Trophoblast cell (in vitro differentiated cells and primary cell): Measurements from ENCODE around the gene ITGB6.
A peak's percentile ranks its signal among the peaks of the same experiment; 100 is the strongest.

Experiments
- DNase-seq, 2 donors: peaks; one replicate each; pipeline ENCODE4 v3.0.0-alpha.2; 2016
- H2AFZ ChIP-seq: 2 replicates; pipeline ENCODE4 v1.6.1; 2013; ENCODE audit warnings: low read length, moderate library complexity, mild to moderate bottlenecking; ENCODE audit not compliant: insufficient read depth, poor library complexity
- H2AK5ac ChIP-seq: 2 replicates; pipeline ENCODE4 v1.6.1; 2013; ENCODE audit warnings: mild to moderate bottlenecking, low read length
- H2BK120ac ChIP-seq: 2 replicates; pipeline ENCODE4 v1.6.1; 2013; ENCODE audit warnings: low read length, mild to moderate bottlenecking, moderate library complexity; ENCODE audit not compliant: insufficient read depth, poor library complexity
- H2BK12ac ChIP-seq: 2 replicates; pipeline ENCODE4 v1.6.1; 2013; ENCODE audit warnings: mild to moderate bottlenecking, low read length, moderate library complexity
- H2BK5ac ChIP-seq: 2 replicates; pipeline ENCODE4 v1.6.1; 2013; ENCODE audit warnings: low read length, low read depth, moderate library complexity, mild to moderate bottlenecking; ENCODE audit not compliant: poor library complexity
- H3K14ac ChIP-seq: 2 replicates; pipeline ENCODE4 v1.6.1; 2013; ENCODE audit warnings: mild to moderate bottlenecking, low read length
- H3K18ac ChIP-seq: 2 replicates; pipeline ENCODE4 v1.6.1; 2013; ENCODE audit warnings: mild to moderate bottlenecking, low read length
- H3K23ac ChIP-seq: 2 replicates; pipeline ENCODE4 v1.6.1; 2013; ENCODE audit warnings: low read length
- H3K27ac ChIP-seq: 2 replicates; pipeline ENCODE4 v1.5.1; 2013; ENCODE audit warnings: low read depth, mild to moderate bottlenecking, inconsistent platforms, low read length, moderate library complexity
- H3K27me3 ChIP-seq: 2 replicates; pipeline ENCODE4 v1.6.1; 2013; ENCODE audit warnings: inconsistent platforms, mild to moderate bottlenecking, low read length, moderate library complexity; ENCODE audit not compliant: insufficient read depth
- H3K36me3 ChIP-seq, 2 experiments: 1 replicate in 1 of 2; 2 replicates in 1 of 2; pipeline ENCODE4 v1.6.1; 2013; ENCODE audit warnings: low read length in 2 of 2, mild to moderate bottlenecking in 2 of 2, moderate library complexity in 1 of 2; ENCODE audit not compliant: insufficient read depth in 2 of 2, control insufficient read depth in 1 of 2
- H3K4ac ChIP-seq: 2 replicates; pipeline ENCODE4 v1.6.1; 2013; ENCODE audit warnings: low read depth, mild to moderate bottlenecking, low read length, moderate library complexity
- H3K4me1 ChIP-seq, 2 experiments: 1 replicate in 1 of 2; 2 replicates in 1 of 2; pipeline ENCODE4 v1.6.1; 2013; ENCODE audit warnings: low read length in 2 of 2, mild to moderate bottlenecking in 2 of 2, moderate library complexity in 1 of 2; ENCODE audit not compliant: insufficient read depth in 2 of 2, control insufficient read depth in 1 of 2
- H3K4me2 ChIP-seq: 2 replicates; pipeline ENCODE4 v1.6.1; 2013; ENCODE audit warnings: inconsistent platforms, mild to moderate bottlenecking, low read length, moderate library complexity
- H3K4me3 ChIP-seq: 2 replicates; pipeline ENCODE4 v1.5.1; 2013; ENCODE audit warnings: mild to moderate bottlenecking, low read depth, low read length, inconsistent platforms
- H3K79me1 ChIP-seq: one replicate; pipeline ENCODE4 v1.6.1; 2013; ENCODE audit warnings: low read length
- H3K79me2 ChIP-seq: 2 replicates; pipeline ENCODE4 v1.6.1; 2013; ENCODE audit warnings: low read length, mild to moderate bottlenecking; ENCODE audit not compliant: control insufficient read depth, insufficient read depth, poor library complexity
- H3K9ac ChIP-seq: 2 replicates; pipeline ENCODE4 v1.6.1; 2013; ENCODE audit warnings: mild to moderate bottlenecking, low read length
- H3K9me3 ChIP-seq: 2 replicates; pipeline ENCODE4 v1.6.1; 2013; ENCODE audit warnings: low read depth, mild to moderate bottlenecking, control low read depth, inconsistent platforms, low read length; ENCODE audit not compliant: insufficient read depth
- H4K12ac ChIP-seq: 2 replicates; pipeline ENCODE4 v1.6.1; 2013; ENCODE audit warnings: low read depth, mild to moderate bottlenecking, low read length, moderate library complexity
- H4K8ac ChIP-seq: 2 replicates; pipeline ENCODE4 v1.6.1; 2013; ENCODE audit warnings: low read depth, mild to moderate bottlenecking, low read length, moderate library complexity
- H4K91ac ChIP-seq: one replicate; pipeline ENCODE4 v1.6.1; 2013; ENCODE audit warnings: low read depth, mild to moderate bottlenecking, low read length, moderate library complexity
- WGBS: extraction: QIAGEN DNeasy Blood & Tissue Kit; methylation state at CpG from one replicate; pipeline ENCODE4 v1.1.7; 2013; ENCODE audit warnings: missing lambda C conversion rate; ENCODE audit not compliant: insufficient read length, insufficient coverage; ENCODE audit errors: extremely low coverage; 5-methylcytosine and 5-hydroxymethylcytosine counted together

Gene ITGB6

GRCh38 chr2:160203007-160203406 is 2.9 kb upstream of the ITGB6 start:
- Histone ChIP-seq H4K12ac (no peak overlapping the region), H3K79me2 (peaks cover 4% of the 10 kb centered on the region), H3K27me3 (no peaks in the 10 kb centered on the region), H3K4me3 (no peak overlapping the region), H3K36me3 (peaks cover 0 to 2% of the 10 kb centered on the region in 2 experiments), H3K23ac (no peak overlapping the region), H3K4me1 (peaks cover 26 to 29% of the 10 kb centered on the region in 2 experiments), H4K8ac (peak overlapping the region; percentile 78), H2BK120ac (no peak overlapping the region), H2AK5ac (peak overlapping the region; percentile 98), H2BK5ac (peak overlapping the region; percentile 82), H3K9ac (no peak overlapping the region), H3K4ac (no peak overlapping the region), H3K27ac (peak overlapping the region; percentile 20), H2AFZ (no peak overlapping the region), H3K18ac (no peak overlapping the region), H2BK12ac (peak overlapping the region; percentile 100), H3K4me2 (no peak overlapping the region), H3K9me3 (no peaks in the 10 kb centered on the region), H4K91ac (peak overlapping the region; percentile 98), H3K79me1 (peaks cover 41% of the 10 kb centered on the region), H3K14ac (peak overlapping the region; percentile 89)
- WGBS = no CpG with 5 or more reads among the region's 1 CpG
- DNase-seq = no peak

GRCh38 chr2:160201849-160202539 is 1.9 kb upstream of the ITGB6 start:
- no peak overlapping the region for H2AK5ac ChIP-seq
- no peak overlapping the region for H2AFZ ChIP-seq
- peaks cover 1 to 5% of the 10 kb centered on the region in 2 experiments for H3K36me3 ChIP-seq
- no peak overlapping the region for H3K4me2 ChIP-seq
- no peak overlapping the region for H4K8ac ChIP-seq
- WGBS = no CpG with 5 or more reads among the region's 2 CpGs
- no peak overlapping the region for H3K23ac ChIP-seq
- H3K4ac ChIP-seq = no peak overlapping the region
- peak overlapping the region; percentile 10 for H2BK5ac ChIP-seq
- H3K27me3 ChIP-seq = no peaks in the 10 kb centered on the region
- no peak overlapping the region for H3K4me3 ChIP-seq
- peak overlapping the region; percentile 79 for H4K91ac ChIP-seq
- H3K79me2 ChIP-seq = peaks cover 7% of the 10 kb centered on the region
- H3K9me3 ChIP-seq = no peaks in the 10 kb centered on the region
- peaks cover 34% of the 10 kb centered on the region for H3K79me1 ChIP-seq
- DNase-seq = no peak
- no peak overlapping the region for H4K12ac ChIP-seq
- H3K18ac ChIP-seq = no peak overlapping the region
- H3K14ac ChIP-seq = no peak overlapping the region
- H3K27ac ChIP-seq = peak overlapping the region; percentile 20
- peaks cover 22 to 30% of the 10 kb centered on the region in 2 experiments for H3K4me1 ChIP-seq
- H2BK12ac ChIP-seq = peak overlapping the region; percentile 93
- peak overlapping the region; percentile 23 for H2BK120ac ChIP-seq
- H3K9ac ChIP-seq = no peak overlapping the region

- Histone ChIP-seq H3K4me2 (no peak overlapping the region), H3K9me3 (no peaks in the 10 kb centered on the region), H2BK12ac (no peak overlapping the region), H2AK5ac (no peak overlapping the region), H4K12ac (no peak overlapping the region), H3K4ac (no peak overlapping the region), H3K27me3 (no peaks in the 10 kb centered on the region), H2AFZ (no peak overlapping the region), H3K36me3 (peaks cover 2 to 5% of the 10 kb centered on the region in 2 experiments), H3K79me2 (peaks cover 8% of the 10 kb centered on the region), H2BK120ac (no peak overlapping the region), H3K79me1 (peaks cover 25% of the 10 kb centered on the region), H4K91ac (no peak overlapping the region), H3K4me3 (no peak overlapping the region), H3K14ac (no peak overlapping the region), H3K23ac (no peak overlapping the region), H3K9ac (no peak overlapping the region), H3K4me1 (peaks cover 20 to 27% of the 10 kb centered on the region in 2 experiments), H3K27ac (peak overlapping the region; percentile 27), H2BK5ac (no peak overlapping the region), H4K8ac (no peak overlapping the region), H3K18ac (no peak overlapping the region)
- DNase-seq = peak; percentile 55 to 91
- no CpG with 5 or more reads among the region's 3 CpGs for WGBS
These were observed 849 bp upstream of the ITGB6 start for GRCh38 chr2:160200921-160201320.

GRCh38 chr2:160199053-160199452 is 1.0 kb downstream of the ITGB6 start:
- peaks cover 12% of the 10 kb centered on the region for H3K79me1 ChIP-seq
- H3K36me3 ChIP-seq = peaks cover 9 to 16% of the 10 kb centered on the region in 2 experiments
- no peak overlapping the region for H4K8ac ChIP-seq
- peaks cover 7% of the 10 kb centered on the region for H3K79me2 ChIP-seq
- peak overlapping the region; percentile 63 for H3K4me2 ChIP-seq
- peak overlapping the region; percentile 68 for H4K91ac ChIP-seq
- H2AK5ac ChIP-seq = no peak overlapping the region
- H2BK12ac ChIP-seq = no peak overlapping the region
- no peak overlapping the region for H3K27ac ChIP-seq
- no peak overlapping the region for H4K12ac ChIP-seq
- H3K9ac ChIP-seq = peak overlapping the region; percentile 79
- H2BK5ac ChIP-seq = no peak overlapping the region
- no peak overlapping the region for H3K23ac ChIP-seq
- peak overlapping the region; percentile 80 for H2BK120ac ChIP-seq
- no peak overlapping the region for H3K14ac ChIP-seq
- peak overlapping the region; percentile 68 for H3K4me3 ChIP-seq
- no peak overlapping the region for H3K18ac ChIP-seq
- peak overlapping the region; percentile 90 for H3K4ac ChIP-seq
- H3K9me3 ChIP-seq = no peaks in the 10 kb centered on the region
- peaks cover 12 to 22% of the 10 kb centered on the region in 2 experiments for H3K4me1 ChIP-seq
- DNase-seq = no peak
- H2AFZ ChIP-seq = no peak overlapping the region
- WGBS = no CpG with 5 or more reads among the region's 1 CpG
- H3K27me3 ChIP-seq = no peaks in the 10 kb centered on the region
